HG03060 (cell line): ENCODE measurements around the gene DIP2C.

Experiments
- ATAC-seq: cut with Tn5 transposase; IDR thresholded peaks from one replicate; pipeline ENCODE4 v1.9.1; 2021; ENCODE audit warnings: low read depth, moderate number of reproducible peaks; ENCODE audit not compliant: unreplicated experiment

Gene DIP2C

DNA sequence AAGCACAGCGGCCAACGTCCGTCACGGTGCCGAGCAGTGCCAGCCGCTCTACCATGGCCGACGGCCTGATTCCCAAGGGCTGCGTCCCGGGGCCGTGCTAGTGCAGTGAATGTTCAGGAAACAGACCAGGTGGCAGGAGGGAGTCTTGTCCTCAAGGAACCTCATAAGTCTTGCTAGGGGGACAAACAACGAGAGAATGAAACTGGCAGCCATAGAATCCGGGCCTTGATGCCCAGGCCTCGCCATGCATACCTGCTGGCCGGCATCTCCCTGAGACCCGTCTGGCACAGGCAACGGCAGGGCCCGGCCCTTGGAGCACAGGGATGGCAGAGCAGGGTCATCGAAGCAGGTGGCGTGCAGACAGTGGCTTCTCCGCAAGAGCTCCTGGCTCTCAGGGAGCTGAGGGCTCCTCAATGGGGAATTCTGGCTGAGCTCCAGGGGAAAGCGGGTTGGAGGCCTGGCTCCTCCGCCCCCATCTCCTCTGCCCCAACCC, 58.8 kb downstream of the DIP2C start:
- no peak for ATAC-seq

GRCh38 chr10:629186-629998, 60.1 kb downstream of the DIP2C start:
- ATAC-seq: no peak

DNA sequence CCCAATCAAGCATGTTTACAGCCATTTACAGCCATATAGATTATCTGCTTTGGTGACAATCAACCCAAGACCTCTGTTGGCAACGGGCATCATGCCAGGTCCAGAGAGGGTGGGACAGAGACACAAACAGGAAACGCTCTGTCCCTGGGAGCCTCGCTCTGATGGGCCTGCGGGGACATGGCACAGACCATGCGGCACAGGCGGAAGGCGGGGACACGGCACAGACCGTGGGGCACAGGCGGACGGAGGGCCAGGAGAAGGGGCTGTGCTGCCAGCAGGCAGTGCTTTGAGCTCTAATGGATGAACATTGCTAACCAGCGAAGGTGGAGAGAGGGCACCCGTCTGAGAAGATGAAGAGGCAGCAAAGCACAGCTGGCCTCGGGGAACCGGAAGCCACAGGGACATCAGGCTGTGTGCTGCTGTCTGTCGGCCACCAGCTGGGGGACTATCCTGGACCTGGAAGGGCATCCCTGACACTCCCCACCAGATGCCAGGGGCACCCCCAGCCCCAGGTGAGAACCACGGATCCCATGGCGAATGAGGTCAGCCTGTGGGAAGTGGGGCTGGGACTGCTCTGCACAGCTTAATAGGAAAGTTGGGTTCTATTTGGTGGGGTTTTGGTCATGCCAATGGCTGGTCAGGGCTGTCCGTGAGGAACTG, 61.0 kb downstream of the DIP2C start:
- ATAC-seq: no peak

GRCh38 chr10:627032-627992, 62.2 kb downstream of the DIP2C start:
- ATAC-seq: no peak

DNA sequence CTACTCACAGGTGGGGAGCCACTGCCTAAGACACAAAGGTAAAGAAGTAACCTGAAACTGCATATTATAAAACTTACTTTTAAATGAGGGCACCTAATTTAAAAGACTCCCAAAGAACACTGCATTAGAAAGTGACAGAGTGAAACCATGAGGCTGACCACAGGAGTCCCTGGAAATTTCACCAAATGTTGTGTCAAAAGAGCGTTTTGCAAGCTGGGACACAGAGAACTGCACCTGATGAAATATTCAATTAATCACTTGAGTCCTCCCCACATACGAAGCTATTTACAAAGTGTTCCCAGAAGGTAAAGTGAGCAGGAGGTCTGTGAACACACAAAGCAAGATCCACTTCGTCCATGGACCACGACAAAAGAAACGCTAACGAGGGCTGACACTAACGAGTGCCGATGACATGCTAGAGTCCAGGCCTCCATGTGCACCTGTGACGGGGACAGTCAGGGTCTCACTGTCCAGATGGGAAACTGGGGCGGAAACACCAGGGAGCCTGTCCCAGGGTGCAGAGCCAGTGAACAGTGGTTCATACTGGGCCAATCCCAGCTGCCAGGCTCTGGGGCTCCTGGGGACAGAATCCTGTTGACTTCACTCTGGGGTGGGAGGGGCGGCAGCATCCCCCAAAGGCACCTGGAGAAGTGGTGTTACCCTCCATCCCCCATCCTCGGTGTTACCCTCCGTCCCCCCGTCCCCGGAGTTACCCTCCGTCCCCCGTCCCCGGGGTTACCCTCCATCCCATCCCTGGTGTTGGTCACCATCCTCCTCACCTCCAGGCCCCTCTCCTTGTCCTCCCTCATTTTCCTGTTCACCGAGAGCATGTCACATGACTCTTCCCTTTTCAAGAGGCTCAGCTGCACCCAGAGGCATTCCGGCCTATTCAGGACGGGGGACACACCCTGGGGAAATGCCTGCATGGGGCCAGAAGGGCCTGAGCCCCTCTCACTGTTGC, 63.4 kb downstream of the DIP2C start:
- no peak for ATAC-seq

DNA sequence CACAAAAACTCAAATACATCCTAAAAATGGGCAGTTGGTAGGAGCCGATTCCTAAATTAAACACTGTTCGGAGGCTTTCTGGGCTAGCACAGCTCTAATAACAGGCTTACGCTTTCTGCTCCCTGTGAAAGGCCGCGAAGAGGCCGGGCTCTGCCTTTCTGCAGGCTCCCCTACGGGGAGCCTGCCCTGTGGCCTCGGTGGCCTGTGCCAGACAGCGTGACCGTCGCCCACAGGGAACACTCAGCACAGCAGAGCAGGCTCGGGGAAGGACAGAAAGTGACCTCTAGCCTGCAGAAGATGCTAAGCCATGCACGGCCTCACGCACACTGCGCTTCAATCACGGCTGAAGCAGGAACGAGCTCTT, 64.2 kb downstream of the DIP2C start:
- no peak for ATAC-seq

GRCh38 chr10:624605-625332, 64.7 kb downstream of the DIP2C start:
- ATAC-seq: no peak

- ATAC-seq: no peak
Observed at GRCh38 chr10:624312-624604, 65.2 kb downstream of the DIP2C start.

DNA sequence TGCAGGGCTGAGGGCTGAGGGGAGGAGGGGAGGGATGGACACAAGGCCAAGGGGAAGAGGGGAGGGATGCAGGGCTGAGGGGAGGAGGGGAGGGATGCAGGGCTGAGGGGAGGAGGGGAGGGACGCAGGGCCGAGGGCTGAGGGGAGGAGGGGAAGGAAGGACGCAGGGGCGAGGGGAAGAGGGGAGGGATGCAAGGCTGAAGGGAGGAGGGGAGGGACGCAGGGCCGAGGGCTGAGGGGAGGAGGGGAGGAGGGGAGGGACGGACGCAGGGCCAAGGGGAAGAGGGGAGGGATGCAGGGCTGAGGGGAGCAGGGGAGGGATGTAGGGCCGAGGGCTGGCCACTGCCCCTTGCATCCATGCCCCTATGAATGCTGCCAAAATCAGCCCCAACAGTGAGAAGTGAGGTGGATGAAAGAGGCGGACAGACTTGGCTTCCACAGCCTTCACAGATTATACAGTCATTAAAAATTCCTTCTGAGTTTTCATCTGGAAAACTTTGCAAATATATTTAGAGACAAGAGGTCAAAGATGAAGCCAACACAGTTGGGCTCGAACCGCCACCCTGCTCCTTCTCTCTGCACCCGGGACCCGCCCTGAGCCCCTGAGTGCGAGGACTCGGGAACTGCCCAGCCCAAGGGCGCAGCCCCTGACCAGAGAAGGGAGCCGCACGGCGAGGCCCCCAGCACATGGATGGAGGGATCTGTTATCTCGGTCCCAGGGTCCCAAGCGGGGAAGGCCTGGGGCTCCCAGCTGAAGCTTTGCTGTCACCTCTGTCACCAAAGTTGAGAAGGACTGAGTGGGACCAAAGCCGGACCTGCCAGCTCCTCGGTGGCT, 65.8 kb downstream of the DIP2C start:
- no peak for ATAC-seq

DNA sequence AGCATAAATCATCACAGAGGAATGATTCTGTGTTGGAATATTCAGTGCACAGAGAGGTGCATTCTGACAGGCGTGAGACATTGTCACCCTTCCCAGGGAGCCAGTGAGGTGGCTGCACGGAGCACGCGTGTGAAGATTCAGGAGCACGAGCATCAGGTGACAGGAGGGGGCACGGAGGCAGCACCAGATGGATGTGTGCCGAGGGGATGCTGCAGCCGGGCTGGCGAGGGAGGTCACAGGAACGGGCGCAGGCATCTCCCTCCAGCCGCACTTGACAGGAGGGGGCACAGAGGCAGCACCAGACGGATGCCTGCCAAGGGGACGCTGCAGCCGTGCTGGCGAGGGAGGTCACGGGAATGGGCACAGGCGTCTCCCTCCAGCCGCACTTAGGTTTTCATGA, 66.5 kb downstream of the DIP2C start:
- ATAC-seq: no peak

DNA sequence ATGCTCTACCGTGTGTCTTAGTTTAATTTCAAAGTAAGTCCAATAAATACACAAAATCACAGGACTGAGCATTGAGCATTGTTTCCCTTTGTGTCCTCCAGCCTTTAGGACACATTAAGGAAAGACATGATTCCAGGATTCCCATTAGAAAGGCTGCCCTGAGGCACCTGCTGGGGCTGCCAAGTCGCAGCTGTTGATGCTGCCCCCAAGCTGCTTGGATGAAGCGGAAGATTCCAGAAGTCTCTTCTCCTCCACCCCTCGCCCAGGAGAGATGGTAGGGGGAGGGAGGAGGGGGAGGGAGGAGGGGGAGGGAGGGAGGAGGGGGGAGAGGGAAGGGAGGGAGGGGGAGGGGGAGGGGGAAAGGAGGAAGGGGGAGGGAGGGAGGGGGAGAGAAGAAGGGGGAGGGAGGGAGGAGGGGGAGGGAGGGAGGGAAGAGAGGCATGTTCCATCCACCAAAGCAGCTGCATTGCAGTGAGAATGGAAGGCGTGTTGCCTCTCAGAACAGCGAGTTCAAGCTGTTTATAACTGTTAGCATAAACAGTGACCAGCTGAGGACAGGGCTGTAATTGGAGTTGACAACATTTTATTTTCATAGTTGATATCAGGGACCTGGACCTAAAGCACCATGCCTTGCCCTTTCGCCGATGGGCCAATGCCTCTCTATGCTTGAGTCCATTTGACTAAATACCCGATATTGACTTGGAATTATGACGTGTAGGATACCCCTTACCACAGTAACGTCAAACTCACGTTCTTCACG, 67.3 kb downstream of the DIP2C start:
- ATAC-seq: no peak

- no peak for ATAC-seq
Observed at GRCh38 chr10:621513-621912, 68.0 kb downstream of the DIP2C start.

GRCh38 chr10:620971-621370, 68.5 kb downstream of the DIP2C start:
- ATAC-seq: no peak

DNA sequence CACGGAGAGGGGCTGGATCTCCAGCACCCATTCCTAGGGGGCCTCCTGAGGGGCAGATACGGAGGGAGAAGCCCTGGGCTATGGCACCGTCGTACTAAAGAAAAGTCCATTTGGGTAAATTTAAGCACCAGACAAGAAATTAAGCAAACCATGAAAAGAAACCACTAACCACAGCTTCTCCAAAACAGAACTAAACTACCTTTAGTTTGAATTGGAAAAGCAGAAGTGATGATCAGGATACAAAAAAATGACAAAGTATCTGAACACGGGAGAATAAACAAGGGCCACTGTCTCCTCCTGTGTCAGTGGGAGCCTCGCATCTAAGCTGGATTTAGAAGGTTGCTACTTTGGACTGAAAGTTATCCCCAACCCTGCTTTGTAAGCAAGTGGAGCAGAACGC, 69.1 kb downstream of the DIP2C start:
- ATAC-seq: no peak

DNA sequence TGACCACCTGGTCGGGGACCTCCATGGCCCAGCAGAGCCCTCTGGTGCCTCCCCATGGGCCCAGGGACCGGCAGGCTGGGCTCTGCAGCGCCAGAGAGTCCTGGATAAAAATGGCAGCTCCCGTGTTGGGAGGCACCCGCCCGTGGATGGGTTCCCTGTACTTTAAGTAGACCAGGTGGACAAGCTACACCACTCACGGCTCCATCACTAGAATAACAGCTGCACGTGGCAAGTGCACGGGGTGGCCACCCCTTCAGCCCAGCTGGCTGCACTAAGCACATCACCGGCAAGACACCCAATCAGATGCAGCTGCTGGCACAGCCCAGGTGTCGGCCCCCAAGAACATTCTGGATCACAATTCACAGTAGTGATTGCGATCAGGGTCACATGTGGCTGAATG, 69.8 kb downstream of the DIP2C start:
- no peak for ATAC-seq

DNA sequence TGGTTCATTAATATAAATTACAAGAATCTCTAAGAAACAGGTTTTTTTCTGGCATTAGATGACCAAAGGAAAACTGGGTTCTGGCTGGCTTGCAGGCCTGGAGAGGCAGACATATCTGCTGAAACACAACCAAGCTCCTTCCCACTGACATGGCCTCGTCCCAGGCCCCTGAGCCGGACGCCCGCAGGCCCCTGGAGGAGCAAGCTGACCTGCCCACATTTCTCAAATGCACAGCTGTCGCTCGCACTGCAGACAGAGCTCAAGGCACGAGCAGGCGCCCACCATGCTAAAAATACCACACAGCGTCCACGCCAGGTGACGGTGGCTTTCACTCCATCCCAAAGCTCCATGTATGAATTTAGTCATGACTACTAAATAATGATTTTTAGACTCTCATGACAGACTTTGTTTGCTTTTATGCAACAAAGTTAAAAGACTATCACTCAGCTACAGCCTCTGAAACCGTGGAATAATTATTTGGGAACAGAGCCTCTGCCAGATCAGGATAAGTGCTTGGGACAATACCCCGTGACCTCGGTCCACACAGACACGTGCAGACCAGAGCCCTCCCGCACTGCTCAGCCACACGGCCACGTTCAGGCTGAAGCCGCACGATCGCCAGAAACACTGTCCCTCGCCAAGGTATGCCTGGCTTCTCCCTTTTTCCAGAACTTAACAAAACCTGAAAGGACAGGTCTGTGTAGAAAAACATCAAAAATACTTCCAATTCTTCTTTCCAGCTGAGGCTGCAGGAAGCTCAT, 71.1 kb downstream of the DIP2C start:
- ATAC-seq: no peak

- ATAC-seq: no peak
Observed at GRCh38 chr10:617471-617870, 72.0 kb downstream of the DIP2C start.
